GM19351 (cell line): ENCODE data around the gene DENND10.
"Not testable (repeated sequence)": the region's sequence is repeated elsewhere in the genome, so short reads cannot be mapped to it uniquely, and the experiment has no call there.

Experiments used
- ATAC-seq: cut with Tn5 transposase; IDR thresholded peaks from one replicate; pipeline ENCODE4 v1.9.1; 2021; ENCODE audit warnings: mild to moderate bottlenecking, moderate library complexity; ENCODE audit not compliant: unreplicated experiment

The DENND10 gene

DNA sequence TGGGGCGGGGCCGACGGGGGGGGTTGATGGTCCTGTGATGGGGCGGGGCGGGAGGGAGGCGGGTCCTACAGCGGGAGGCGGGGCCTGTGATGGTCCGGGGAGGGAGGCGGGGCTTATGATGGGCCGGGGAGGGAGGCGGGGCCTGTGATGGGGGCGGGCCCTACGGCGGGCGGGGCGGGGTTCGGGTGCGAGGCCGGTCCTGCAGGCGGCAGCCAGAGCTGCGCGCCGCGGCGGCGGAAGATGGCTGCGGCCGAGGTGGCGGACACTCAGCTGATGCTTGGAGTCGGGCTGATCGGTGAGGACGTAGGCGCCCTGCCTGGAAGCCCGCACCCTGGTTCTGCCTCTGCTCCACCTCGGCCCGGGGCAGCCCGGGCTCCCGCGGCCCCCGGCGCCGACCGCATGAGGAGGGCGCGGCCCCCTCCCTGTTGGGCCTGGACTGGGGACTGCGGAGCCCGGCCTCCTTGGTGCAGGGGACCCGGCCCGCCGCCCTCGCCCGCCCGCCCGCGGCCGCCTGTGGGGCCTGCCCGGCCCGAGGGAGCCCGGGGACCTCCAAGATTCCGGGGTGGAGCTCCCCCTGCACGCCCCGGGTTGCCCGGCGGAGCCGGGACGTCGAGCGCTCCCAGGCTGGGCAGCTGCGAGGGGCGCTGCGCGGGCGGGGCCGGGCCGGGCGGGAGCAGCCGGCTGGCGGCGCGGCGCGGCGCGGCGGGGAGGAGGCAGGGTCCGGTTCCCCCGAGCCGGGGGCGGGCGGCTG is at the start of gene DENND10:
DENND10 (plus strand) TSS at position 211 of the 751 bp plus-strand sequence; CDS start at position 241, 30 bp downstream.
- ATAC-seq, result peak; percentile 76

- ATAC-seq, result no peak
These were observed 48.4 kb upstream of the DENND10 start for GRCh38 chr10:119055472-119055871.

- ATAC-seq, result no peak
These were observed 45.9 kb upstream of the DENND10 start for GRCh38 chr10:119058010-119058409.

DNA sequence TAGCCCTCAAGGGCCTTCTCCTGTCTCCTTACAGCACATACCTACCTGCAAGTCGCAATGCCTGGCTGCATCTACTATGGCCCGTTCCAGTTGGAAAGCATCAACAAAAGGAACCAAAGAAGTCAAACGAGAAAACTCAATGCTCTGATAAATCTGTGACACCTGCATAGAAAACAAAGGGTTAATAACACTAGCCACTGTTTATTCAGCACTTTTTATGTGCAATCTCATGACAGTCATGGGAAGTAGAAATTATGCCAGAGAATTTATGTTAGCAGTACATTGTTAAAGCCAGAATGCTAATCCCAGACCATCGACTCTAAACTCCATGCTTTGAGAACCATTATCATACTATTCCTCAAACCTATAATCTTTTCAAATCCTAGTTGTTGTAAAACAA is 44.4 kb upstream of the DENND10 start:
- no peak for ATAC-seq

DNA sequence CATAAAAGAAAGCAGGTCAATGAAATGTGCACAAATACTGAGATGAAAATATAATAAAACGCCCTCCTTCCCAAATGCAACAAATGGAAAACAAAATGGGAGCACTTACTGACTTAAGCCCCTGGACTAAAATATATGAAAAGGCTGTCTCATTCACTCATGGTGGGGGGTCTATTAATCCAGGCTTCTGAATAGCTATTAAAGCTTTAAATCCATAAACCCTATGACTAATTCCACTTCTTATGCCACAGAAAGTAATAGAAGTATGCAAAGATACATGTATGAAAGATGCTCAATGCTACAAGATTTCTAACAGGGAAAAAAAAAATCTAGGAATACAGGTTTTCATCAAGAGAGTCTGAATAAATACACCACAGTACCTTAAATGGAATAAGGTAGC is 43.8 kb upstream of the DENND10 start:
- ATAC-seq, result no peak

GRCh38 chr10:119061352-119061751 is 42.6 kb upstream of the DENND10 start:
- no peak for ATAC-seq

DNA sequence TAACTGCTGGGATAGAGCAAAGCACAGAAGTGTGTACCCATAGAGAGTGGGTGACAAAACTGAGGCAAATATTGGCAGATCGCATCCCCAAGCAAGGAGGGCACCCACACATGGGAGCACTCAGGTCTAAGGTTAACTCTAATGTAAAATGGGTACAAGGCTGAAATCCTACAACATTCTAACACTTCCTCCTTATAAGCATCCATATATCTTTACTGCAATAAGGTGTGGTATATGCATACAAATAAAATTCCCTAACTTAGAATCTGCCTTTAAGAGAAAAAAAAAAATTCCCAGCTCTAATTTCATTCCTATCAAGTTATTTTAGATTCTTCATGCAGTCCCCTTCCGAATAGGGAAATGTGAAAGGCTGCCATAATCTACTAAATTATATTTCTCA is 42.0 kb upstream of the DENND10 start:
- no peak for ATAC-seq

DNA sequence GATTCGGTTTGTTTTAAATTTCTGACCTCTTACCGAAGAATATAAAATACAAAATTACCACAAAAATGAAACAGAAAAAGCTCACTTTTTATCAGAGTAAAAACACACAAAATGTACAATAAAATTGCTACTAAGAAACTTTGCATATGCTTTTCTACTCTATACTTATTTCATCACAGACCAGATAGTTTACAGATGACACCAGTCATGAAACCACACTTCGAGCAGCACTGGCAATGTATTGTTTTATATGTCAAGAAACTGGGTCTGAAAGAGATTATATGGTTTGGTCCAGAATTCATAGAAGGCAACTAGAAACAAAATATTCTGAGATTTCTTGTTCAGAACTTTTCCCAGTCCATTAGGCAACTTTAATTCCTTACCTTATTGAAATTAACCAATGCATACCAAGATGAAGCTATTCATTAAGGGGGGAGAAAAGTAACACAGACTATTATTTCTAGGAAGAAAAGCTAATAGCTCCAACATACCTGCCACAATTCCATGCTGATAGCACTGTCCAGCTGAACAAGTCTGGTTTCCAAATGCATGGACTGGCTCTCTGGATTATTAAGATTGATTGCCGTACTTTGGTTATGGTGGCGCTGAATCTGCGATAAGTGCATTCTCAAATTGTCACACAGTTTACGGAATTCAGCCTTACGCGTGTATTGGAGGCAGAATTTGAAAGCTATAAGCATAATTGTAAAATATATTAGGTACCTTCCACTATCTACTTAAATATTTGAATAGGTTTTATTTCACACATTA is 33.3 kb upstream of the DENND10 start:
- no peak for ATAC-seq

GRCh38 chr10:119073584-119073983 is 30.3 kb upstream of the DENND10 start:
- no peak for ATAC-seq

DNA sequence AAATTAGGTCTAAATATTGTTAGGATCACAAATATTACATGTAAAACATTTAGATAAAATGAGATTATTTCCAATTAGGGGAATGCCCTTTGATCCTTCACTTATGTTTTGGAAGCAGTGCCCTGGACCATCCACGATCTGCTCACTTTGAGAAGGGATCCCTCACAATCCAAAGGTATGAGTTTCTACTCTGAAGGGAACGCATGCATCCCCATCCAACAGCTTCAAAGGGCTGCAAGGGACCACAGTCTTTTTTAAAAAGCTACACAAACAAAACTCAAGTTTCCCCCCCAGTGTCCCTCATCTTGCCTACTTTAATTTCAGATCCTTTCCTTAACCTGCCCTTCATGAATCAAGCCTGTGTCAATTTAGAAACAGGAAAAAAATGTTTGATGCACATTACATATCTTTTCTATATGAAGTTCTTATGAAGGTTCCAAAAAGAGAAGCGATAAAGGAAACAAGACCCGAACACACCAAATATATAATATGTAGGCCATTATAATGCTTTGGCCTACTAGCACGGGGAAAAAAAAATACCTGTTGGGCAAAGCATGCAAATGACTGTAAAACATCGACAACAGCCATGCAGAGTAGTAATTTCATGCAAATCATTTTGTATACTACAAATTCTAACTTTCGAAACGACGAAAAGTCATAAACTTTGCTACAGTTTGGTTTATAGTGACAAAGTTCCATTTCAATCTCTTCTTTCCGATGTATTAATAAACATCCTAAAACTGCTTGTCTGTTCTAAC is 25.3 kb upstream of the DENND10 start:
- no peak for ATAC-seq

DNA sequence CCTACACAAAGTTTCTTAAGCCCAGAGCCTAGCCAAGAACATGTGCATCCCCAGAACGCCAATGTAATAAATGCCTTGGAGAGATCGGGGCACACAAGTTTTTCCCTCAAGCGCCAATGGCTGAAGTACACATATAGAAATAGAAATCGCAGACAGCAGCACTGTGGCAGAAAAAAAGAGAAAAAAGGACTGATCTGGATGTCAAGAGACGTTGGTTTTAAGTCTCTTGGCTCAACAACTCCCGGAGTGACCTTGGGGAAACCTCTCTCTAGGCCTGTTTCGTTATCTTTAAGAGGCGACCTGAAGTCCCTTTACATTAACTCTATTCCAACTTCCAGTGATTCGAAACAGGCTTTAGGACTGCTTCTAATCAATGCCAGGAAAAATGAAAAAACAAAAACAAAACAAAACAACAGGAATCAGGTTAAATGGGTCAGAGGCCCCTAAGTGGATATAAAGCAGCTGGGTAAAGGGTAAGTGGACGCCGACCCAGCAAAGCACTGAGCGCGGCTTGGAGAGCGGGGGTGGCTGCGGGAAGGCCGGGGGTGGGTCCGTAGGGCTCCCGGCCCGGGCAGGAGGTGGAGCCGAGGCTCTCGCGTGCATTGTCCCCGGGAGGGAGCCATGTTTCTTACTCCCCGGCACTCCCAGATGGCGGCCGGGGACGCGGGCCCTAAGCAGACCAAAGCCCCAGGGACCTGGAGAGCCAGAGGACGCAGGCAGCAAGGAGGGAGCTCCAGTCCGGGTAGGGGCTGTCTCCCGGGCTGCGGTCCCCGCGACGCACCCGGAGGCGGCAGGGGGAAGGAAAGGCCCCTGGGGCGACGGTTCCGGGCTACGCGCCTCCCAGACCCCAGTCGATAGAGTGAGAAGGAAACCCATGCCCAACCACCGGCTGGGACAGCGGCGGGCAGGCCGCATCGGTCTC is 24.1 kb upstream of the DENND10 start:
- ATAC-seq, result peak; percentile 65

- peak; percentile 75 for ATAC-seq
These were observed 23.2 kb upstream of the DENND10 start, which contains the start of gene EIF3A for GRCh38 chr10:119080521-119081259. Gene EIF3A, minus strand, starts transcription at chr10:119080817. Its CDS starts 141 bp downstream, at chr10:119080676.

DNA sequence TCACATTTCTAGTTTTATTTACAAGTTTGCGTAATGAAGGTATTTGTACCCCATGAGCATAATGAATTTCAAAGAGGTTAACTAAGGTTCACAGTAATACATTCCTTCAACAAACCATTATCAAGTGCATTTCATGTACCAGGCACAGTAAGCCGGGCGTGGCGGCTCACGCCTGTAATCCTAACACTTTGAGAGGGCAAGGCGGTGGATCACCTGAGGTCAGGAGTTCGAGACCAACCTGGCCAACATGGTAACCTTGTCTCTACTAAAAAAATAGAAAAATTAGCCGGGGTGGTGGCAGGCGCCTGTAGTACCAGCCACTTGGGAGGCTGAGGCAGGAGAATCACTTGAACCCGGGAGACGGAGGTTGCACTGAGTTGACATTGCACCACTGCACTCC is 19.0 kb upstream of the DENND10 start:
- ATAC-seq, result no peak

GRCh38 chr10:119087271-119087882 is 16.5 kb upstream of the DENND10 start:
- ATAC-seq, result no peak

DNA sequence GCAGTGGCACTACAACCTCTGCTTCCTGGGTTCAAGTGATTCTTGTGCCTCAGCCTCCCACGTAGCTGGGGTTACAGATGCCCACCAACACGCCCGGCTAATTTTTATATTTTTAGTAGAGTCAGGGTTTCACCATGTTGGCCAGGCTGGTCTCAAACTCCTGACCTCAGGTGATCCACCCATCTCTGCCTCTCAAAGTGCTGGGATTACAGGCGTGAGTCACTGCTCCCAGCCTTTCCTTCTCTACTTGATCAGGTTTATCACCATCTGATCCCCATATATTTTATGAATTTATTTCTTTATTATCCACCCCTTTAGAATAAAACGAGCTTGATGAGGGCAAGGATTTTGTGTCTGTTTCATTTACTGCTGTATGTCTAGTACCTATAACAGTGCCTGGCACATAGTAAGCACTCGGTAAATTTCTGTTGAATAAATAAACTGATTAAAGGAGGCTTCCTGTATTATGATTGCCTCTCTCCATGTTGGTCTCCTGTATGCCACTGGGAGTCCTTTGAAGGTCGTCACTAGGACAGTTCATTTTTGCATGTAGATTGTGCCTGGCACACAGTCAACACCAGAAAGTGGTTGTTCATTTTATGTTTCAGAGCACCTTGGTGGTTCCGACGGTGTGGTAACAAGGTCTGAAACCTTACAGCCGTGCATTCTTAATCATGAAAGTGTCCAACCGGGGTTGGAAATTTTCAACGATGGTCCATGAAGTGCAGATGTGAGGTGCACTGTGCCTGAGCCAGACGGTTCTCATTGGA is 13.7 kb upstream of the DENND10 start:
- ATAC-seq, result no peak

- peak; percentile 51 for ATAC-seq
These were observed 12.9 kb upstream of the DENND10 start for GRCh38 chr10:119090968-119091367.

- ATAC-seq, result no peak
These were observed 8.3 kb upstream of the DENND10 start for GRCh38 chr10:119095640-119096039.

GRCh38 chr10:119096641-119097415 is 7.1 kb upstream of the DENND10 start:
- ATAC-seq, result not testable (repeated sequence)
